Fibroblast of skin of left quadriceps (primary cell): ENCODE results near the gene ID2.

Source experiments
- DNase-seq, 2 experiments: peaks; one replicate each; pipeline ENCODE4 v3.0.0-alpha.2; 2013; ENCODE audit warnings: low read depth in 2 of 2

The ID2 gene

GRCh38 chr2:8669157-8669817, 12.6 kb upstream of the ID2 start:
- DNase-seq: no peak

- DNase-seq: no peak
Measured at GRCh38 chr2:8670580-8670979, 11.3 kb upstream of the ID2 start.

- no peak for DNase-seq
Measured at GRCh38 chr2:8671176-8671575, 10.7 kb upstream of the ID2 start.

- no peak for DNase-seq
Measured at GRCh38 chr2:8671802-8672201, 10.1 kb upstream of the ID2 start.

- no peak for DNase-seq
Measured at GRCh38 chr2:8672940-8673339, 8.9 kb upstream of the ID2 start.

GRCh38 chr2:8673381-8673780, 8.5 kb upstream of the ID2 start:
- DNase-seq: no peak

GRCh38 chr2:8674420-8675009, 7.3 kb upstream of the ID2 start:
- no peak for DNase-seq

GRCh38 chr2:8675543-8675942, 6.3 kb upstream of the ID2 start:
- DNase-seq: no peak

GRCh38 chr2:8676191-8676920, 5.5 kb upstream of the ID2 start:
- DNase-seq: peak; percentile 79 to 83

- DNase-seq: no peak
Measured at GRCh38 chr2:8676921-8677645, 4.8 kb upstream of the ID2 start.

GRCh38 chr2:8677646-8678592, 3.9 kb upstream of the ID2 start:
- DNase-seq: no peak

- peak; percentile 78 to 82 for DNase-seq
Measured at GRCh38 chr2:8678731-8679566, 2.9 kb upstream of the ID2 start.

- no peak for DNase-seq
Measured at GRCh38 chr2:8679567-8679826, 2.4 kb upstream of the ID2 start.

GRCh38 chr2:8679827-8680731, 1.8 kb upstream of the ID2 start:
- DNase-seq: no peak

GRCh38 chr2:8680822-8681760, 765 bp upstream of the ID2 start:
- DNase-seq: peak; percentile 74 to 77

GRCh38 chr2:8682719-8683667, 1.1 kb downstream of the ID2 start:
- DNase-seq: peak in 1 of 2 experiments; percentile 51

- no peak for DNase-seq
Measured at GRCh38 chr2:8684540-8684877, 2.7 kb downstream of the ID2 start.
